Skin epidermis (tissue), 12 donors: ENCODE data around the gene ZP2.
"Not testable (repeated sequence)": the region's sequence is repeated elsewhere in the genome, so short reads cannot be mapped to it uniquely, and the experiment has no call there.

Experiments used
- H3K27ac ChIP-seq, 21 experiments: fragments of 200-600 bp; sonication (generic) in 11 of 21; one replicate each; pipeline ENCODE4 v1.5.0; 2020; ENCODE audit warnings: mild to moderate bottlenecking in 3 of 21, inconsistent platforms in 2 of 21, moderate library complexity in 2 of 21
- H3K4me3 ChIP-seq, 7 experiments: fragments of 200-600 bp; sonication (generic) in 2 of 7; one replicate each; pipeline ENCODE4 v1.5.0; 2020; ENCODE audit warnings: inconsistent platforms in 2 of 7, mild to moderate bottlenecking in 2 of 7, moderate library complexity in 1 of 7

The ZP2 gene

GRCh38 chr16:21218153-21218552 is 6.8 kb upstream of the ZP2 start:
- H3K27ac ChIP-seq = no peak overlapping the region
- no peak overlapping the region for H3K4me3 ChIP-seq

- Histone ChIP-seq H3K27ac (no peak overlapping the region), H3K4me3 (no peak overlapping the region)
Measured at GRCh38 chr16:21217121-21217520, 5.7 kb upstream of the ZP2 start.

- Histone ChIP-seq H3K27ac (no peak overlapping the region), H3K4me3 (no peak overlapping the region)
Measured at GRCh38 chr16:21214086-21214485, 2.7 kb upstream of the ZP2 start.

GRCh38 chr16:21208446-21209230 is 2.7 kb downstream of the ZP2 start:
- Histone ChIP-seq H3K4me3 (no peak overlapping the region), H3K27ac (no peak overlapping the region)

GRCh38 chr16:21206550-21206949 is 4.8 kb downstream of the ZP2 start:
- Histone ChIP-seq H3K27ac (no peak overlapping the region), H3K4me3 (no peak overlapping the region)

- no peak overlapping the region for H3K4me3 ChIP-seq
- no peak overlapping the region for H3K27ac ChIP-seq
Measured at GRCh38 chr16:21205303-21205702, 6.1 kb downstream of the ZP2 start.

- H3K27ac ChIP-seq = no peak overlapping the region
- H3K4me3 ChIP-seq = no peak overlapping the region
Measured at GRCh38 chr16:21203155-21203797, 8.1 kb downstream of the ZP2 start.

GRCh38 chr16:21199607-21200218 is 11.7 kb downstream of the ZP2 start:
- no peak overlapping the region for H3K27ac ChIP-seq
- H3K4me3 ChIP-seq = no peak overlapping the region

GRCh38 chr16:21197621-21198020 is 13.8 kb downstream of the ZP2 start:
- no peak overlapping the region for H3K4me3 ChIP-seq
- H3K27ac ChIP-seq = no peak overlapping the region

- no peak overlapping the region for H3K27ac ChIP-seq
- no peak overlapping the region for H3K4me3 ChIP-seq
Measured at GRCh38 chr16:21197112-21197511, 14.3 kb downstream of the ZP2 start.

GRCh38 chr16:21195330-21195729 is 16.0 kb downstream of the ZP2 start:
- not testable (repeated sequence) for H3K4me3 ChIP-seq

GRCh38 chr16:21194771-21195301 is 16.5 kb downstream of the ZP2 start:
- H3K27ac ChIP-seq = no peak overlapping the region

More at GRCh38 chr16:21195330-21195729, 16.0 kb downstream of the ZP2 start:
- H3K27ac ChIP-seq = not testable (repeated sequence)

GRCh38 chr16:21192991-21193390 is 18.4 kb downstream of the ZP2 start:
- Histone ChIP-seq H3K4me3 (no peak overlapping the region), H3K27ac (no peak overlapping the region)

More at GRCh38 chr16:21194771-21195301, 16.5 kb downstream of the ZP2 start:
- H3K4me3 ChIP-seq = no peak overlapping the region

- Histone ChIP-seq H3K27ac (no peak overlapping the region), H3K4me3 (no peak overlapping the region)
Measured at GRCh38 chr16:21190599-21190998, 20.8 kb downstream of the ZP2 start.

- Histone ChIP-seq H3K4me3 (no peak overlapping the region), H3K27ac (no peak overlapping the region)
Measured at GRCh38 chr16:21190013-21190412, 21.4 kb downstream of the ZP2 start.

GRCh38 chr16:21189311-21189710 is 22.1 kb downstream of the ZP2 start:
- H3K4me3 ChIP-seq = no peak overlapping the region
- no peak overlapping the region for H3K27ac ChIP-seq

- H3K27ac ChIP-seq = no peak overlapping the region
- no peak overlapping the region for H3K4me3 ChIP-seq
Measured at GRCh38 chr16:21186326-21186691, 25.1 kb downstream of the ZP2 start.

GRCh38 chr16:21185659-21186325 is 25.6 kb downstream of the ZP2 start:
- H3K27ac ChIP-seq = no peak overlapping the region
- no peak overlapping the region for H3K4me3 ChIP-seq

- Histone ChIP-seq H3K27ac (no peak overlapping the region), H3K4me3 (no peak overlapping the region)
Measured at GRCh38 chr16:21184834-21185233, 26.5 kb downstream of the ZP2 start.

GRCh38 chr16:21183995-21184394 is 27.4 kb downstream of the ZP2 start:
- Histone ChIP-seq H3K4me3 (no peak overlapping the region), H3K27ac (no peak overlapping the region)
